Measurements from ENCODE around the gene IFI27L2. TPM values are rescaled to one million over a fixed set of nuclear protein-coding genes. Genes with fewer than 3 reads are reported as not detected.

IFI27L2 gene
- total and polyA plus RNA-seq, 2 donors (not counting 1 experiment from before 2014, with no cell fraction given) = 91.4 to 225 TPM

DNA sequence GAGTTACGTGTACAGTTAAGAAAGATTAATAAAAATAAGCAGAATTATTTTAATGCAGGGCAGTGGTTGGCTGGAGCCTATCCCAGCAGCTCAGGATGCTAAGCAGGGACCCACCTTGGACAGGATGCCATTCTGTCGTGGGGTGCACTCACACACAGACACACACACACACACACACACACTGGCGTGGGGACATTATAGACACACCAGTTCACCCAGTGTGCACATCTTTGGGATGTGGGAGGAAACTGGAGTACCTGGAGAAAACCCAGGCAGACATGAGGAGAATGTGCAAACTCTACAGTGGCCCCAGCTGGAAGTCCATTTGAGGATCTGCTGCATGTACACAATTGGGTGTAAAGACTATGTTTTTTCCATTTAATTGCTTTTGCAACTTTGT lies 12.8 kb upstream of the IFI27L2 start:
- Histone ChIP-seq H3K9ac (ENCODE audit: insufficient read depth, low read length) (no peak overlapping the region), H3K36me3 (ENCODE audit: control insufficient read depth, insufficient read depth, low read length) (no peaks in the 10 kb centered on the region), H4K20me1 (ENCODE audit: control insufficient read depth, extremely low read depth, insufficient read depth, low read length) (no peaks in the 10 kb centered on the region), H2AFZ (ENCODE audit: low read length) (no peak overlapping the region), H3K4me3 (replicated peaks in 1 of 4; ENCODE audit: control extremely low read depth in 1 of 4, insufficient read depth in 1 of 4, low read depth in 3 of 4, low read length in 4 of 4) (no peak overlapping the region), H3K9me3 (ENCODE audit: control insufficient read depth, insufficient read depth, low read depth, low read length) (no peaks in the 10 kb centered on the region), H3K4me2 (ENCODE audit: extremely low read depth, insufficient read depth, low read length) (no peak overlapping the region), H3K79me2 (ENCODE audit: control insufficient read depth, insufficient read depth, low read length) (no peaks in the 10 kb centered on the region), H3K27me3 (ENCODE audit: control insufficient read depth, insufficient read depth, low read length) (no peaks in the 10 kb centered on the region), H3K4me1 (ENCODE audit: control insufficient read depth, extremely low read depth, insufficient read depth, low read length) (no peaks in the 10 kb centered on the region), H3K27ac (ENCODE audit: insufficient read depth, low read length) (no peak overlapping the region)
- TF ChIP-seq, protein P1, sequence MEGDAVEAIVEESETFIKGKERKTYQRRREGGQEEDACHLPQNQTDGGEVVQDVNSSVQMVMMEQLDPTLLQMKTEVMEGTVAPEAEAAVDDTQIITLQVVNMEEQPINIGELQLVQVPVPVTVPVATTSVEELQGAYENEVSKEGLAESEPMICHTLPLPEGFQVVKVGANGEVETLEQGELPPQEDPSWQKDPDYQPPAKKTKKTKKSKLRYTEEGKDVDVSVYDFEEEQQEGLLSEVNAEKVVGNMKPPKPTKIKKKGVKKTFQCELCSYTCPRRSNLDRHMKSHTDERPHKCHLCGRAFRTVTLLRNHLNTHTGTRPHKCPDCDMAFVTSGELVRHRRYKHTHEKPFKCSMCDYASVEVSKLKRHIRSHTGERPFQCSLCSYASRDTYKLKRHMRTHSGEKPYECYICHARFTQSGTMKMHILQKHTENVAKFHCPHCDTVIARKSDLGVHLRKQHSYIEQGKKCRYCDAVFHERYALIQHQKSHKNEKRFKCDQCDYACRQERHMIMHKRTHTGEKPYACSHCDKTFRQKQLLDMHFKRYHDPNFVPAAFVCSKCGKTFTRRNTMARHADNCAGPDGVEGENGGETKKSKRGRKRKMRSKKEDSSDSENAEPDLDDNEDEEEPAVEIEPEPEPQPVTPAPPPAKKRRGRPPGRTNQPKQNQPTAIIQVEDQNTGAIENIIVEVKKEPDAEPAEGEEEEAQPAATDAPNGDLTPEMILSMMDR (conservative IDR thresholded peaks at IDR 0.05 in 1 of 2, IDR thresholded peaks at IDR 0.05 in 1 of 2; ENCODE audit: low read depth in 1 of 2, low read length in 2 of 2) = no peak
- DNase-seq (ENCODE audit: low read depth in 2 of 2) = no peak

DNA sequence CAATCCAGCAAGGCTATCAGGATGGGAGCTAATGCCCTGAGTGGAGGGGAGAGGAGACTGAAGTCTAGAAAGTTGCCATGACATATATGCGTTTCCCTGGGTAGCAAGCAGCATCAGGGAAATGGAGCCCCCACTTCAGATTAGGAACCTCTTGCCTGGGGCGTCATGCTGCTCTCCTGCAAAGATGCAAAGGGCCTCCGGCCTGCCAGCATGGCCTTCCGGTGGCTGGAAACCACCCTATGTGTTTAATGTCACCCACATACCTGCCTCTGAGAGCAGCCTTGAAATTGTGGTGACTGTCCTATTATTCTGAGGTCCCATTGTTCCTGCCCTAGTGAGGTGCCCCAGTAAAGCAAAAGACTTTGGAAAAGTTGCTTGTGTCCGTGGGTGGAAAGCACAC lies 10.0 kb upstream of the IFI27L2 start:
- H3K79me2 ChIP-seq (ENCODE audit: control insufficient read depth, insufficient read depth, low read length) = no peaks in the 10 kb centered on the region
- H3K27ac ChIP-seq (ENCODE audit: insufficient read depth, low read length) = no peak overlapping the region
- no peak overlapping the region for H2AFZ ChIP-seq (ENCODE audit: low read length)
- no peak for DNase-seq (ENCODE audit: low read depth in 2 of 2)
- H3K4me2 ChIP-seq (ENCODE audit: extremely low read depth, insufficient read depth, low read length) = no peak overlapping the region
- no peaks in the 10 kb centered on the region for H4K20me1 ChIP-seq (ENCODE audit: control insufficient read depth, extremely low read depth, insufficient read depth, low read length)
- H3K27me3 ChIP-seq (ENCODE audit: control insufficient read depth, insufficient read depth, low read length) = no peaks in the 10 kb centered on the region
- H3K9me3 ChIP-seq (ENCODE audit: control insufficient read depth, insufficient read depth, low read depth, low read length) = no peaks in the 10 kb centered on the region
- H3K4me1 ChIP-seq (ENCODE audit: control insufficient read depth, extremely low read depth, insufficient read depth, low read length) = no peaks in the 10 kb centered on the region
- TF ChIP-seq, protein P1 (conservative IDR thresholded peaks at IDR 0.05 in 1 of 2, IDR thresholded peaks at IDR 0.05 in 1 of 2; ENCODE audit: low read depth in 1 of 2, low read length in 2 of 2) = no peak
- TF ChIP-seq EZH2 (IDR thresholded peaks at IDR 0.05; ENCODE audit: low read length, missing control alignments) = no peak
- H3K9ac ChIP-seq (ENCODE audit: insufficient read depth, low read length) = no peak overlapping the region
- no peaks in the 10 kb centered on the region for H3K36me3 ChIP-seq (ENCODE audit: control insufficient read depth, insufficient read depth, low read length)
- H3K4me3 ChIP-seq (replicated peaks in 1 of 4; ENCODE audit: control extremely low read depth in 1 of 4, insufficient read depth in 1 of 4, low read depth in 3 of 4, low read length in 4 of 4) = no peak overlapping the region

DNA sequence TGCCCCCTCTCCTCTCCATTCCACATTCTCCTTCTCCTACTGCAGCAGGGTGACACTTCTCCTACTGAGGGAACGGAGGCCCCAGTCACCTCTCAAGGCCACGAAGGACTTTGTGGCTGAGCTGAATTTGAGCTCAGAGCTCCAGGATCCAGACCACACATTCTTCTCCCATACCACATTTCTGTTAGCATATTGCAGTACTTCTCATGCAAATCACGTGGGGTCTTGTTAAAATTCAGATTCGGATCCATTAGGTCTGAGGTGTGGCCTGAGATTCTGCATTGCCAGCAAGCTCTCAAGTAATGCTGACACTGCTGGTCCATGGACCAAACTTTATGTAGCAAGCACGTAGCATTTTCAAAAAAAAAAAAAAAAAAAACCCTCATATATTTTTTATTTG lies 9.6 kb upstream of the IFI27L2 start:
- Histone ChIP-seq H3K9ac (ENCODE audit: insufficient read depth, low read length) (no peak overlapping the region), H3K79me2 (ENCODE audit: control insufficient read depth, insufficient read depth, low read length) (no peaks in the 10 kb centered on the region), H3K9me3 (ENCODE audit: control insufficient read depth, insufficient read depth, low read depth, low read length) (no peaks in the 10 kb centered on the region), H3K4me3 (replicated peaks in 1 of 4; ENCODE audit: control extremely low read depth in 1 of 4, insufficient read depth in 1 of 4, low read depth in 3 of 4, low read length in 4 of 4) (no peak overlapping the region), H3K27me3 (ENCODE audit: control insufficient read depth, insufficient read depth, low read length) (no peaks in the 10 kb centered on the region), H3K36me3 (ENCODE audit: control insufficient read depth, insufficient read depth, low read length) (no peaks in the 10 kb centered on the region), H3K27ac (ENCODE audit: insufficient read depth, low read length) (no peak overlapping the region), H3K4me2 (ENCODE audit: extremely low read depth, insufficient read depth, low read length) (no peak overlapping the region), H4K20me1 (ENCODE audit: control insufficient read depth, extremely low read depth, insufficient read depth, low read length) (no peaks in the 10 kb centered on the region), H2AFZ (ENCODE audit: low read length) (no peak overlapping the region), H3K4me1 (ENCODE audit: control insufficient read depth, extremely low read depth, insufficient read depth, low read length) (no peaks in the 10 kb centered on the region)
- peak in 1 of 2 donors; percentile 17 for DNase-seq (ENCODE audit: low read depth in 2 of 2)
- TF ChIP-seq, protein P1 (conservative IDR thresholded peaks at IDR 0.05 in 1 of 2, IDR thresholded peaks at IDR 0.05 in 1 of 2; ENCODE audit: low read depth in 1 of 2, low read length in 2 of 2) = no peak
- TF ChIP-seq EZH2 (IDR thresholded peaks at IDR 0.05; ENCODE audit: low read length, missing control alignments) = no peak
